ENCODE data around the gene MOV10L1.
"Not testable (repeated sequence)": the region's sequence is repeated elsewhere in the genome, so short reads cannot be mapped to it uniquely, and the experiment has no call there.

The MOV10L1 gene

DNA sequence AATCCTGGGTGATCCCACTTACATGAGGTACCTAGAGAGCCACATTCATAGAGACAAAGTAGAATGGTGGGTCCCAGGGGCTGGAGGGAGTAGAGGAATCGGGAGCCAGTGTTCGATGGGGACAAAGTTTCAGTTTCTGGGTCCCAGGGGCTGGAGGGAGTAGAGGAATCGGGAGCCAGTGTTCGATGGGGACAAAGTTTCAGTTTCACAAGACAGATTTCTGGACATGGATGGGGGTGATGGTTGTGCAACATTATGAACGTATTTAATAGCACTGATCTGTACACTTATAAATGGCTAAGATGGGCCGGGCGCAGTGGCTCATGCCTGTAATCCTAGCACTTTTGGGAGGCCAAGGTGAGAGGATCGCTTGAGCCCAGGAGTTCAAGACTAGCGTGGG, 115.2 kb downstream of the MOV10L1 start:
- DNase-seq (ENCODE audit: low spot score): not testable (repeated sequence)

DNA sequence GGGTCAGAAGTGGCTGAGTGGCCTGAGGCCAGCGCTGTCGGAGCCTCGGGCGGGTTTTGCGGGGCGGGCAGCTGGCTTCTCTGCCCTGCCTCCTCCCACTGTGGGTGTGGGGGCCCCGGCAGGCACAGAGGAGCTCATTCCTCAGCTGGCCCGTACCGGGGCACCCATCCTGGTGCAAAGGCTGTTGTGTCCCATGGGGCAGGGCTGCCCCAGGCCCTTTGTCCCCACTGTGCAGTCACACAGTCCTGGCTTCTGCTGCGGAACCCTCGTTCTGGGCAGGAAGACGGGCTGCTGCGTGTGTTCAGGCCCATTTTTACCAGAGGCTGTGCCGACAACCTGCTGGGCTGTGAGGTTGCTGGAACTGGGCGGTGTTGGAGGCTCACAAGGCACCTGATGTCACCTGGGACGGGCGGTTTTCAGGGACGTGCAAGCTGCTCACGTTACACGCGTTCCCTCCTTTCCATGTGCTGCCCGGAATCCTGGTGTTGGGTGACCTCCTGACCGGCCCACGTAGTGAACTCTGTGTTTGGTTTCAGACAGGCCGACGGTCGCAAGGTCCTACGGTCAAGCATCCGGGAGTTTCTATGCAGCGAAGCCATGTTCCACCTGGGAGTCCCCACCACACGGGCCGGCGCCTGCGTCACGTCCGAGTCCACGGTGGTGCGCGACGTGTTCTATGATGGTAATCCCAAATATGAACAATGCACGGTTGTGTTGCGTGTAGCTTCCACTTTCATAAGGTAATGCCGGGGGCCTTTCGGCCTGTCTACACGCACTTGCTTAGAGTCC, 116.2 kb downstream of the MOV10L1 start:
- DNase-seq (ENCODE audit: low spot score): no peak

DNA sequence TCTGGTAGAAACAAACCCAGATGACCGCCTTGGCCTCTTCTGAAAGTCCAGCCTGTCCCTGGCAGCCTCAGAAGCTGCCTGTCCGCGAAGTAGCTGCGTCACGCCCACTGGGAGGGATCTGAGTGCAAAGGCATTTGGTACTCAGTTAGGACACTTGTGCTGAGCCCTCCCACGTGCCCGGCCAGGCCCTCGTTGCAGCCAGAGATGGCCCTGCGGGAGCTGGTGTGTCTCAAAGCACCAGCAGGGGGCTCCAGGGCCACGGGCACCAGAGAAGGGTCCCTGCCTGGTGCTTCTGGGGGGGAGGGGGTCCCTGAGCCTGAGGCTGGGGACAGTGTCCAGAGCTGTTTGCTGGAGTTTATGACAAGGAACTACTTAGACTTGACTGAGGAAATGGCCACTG, 116.8 kb downstream of the MOV10L1 start:
- DNase-seq (ENCODE audit: low spot score): peak; percentile 70

DNA sequence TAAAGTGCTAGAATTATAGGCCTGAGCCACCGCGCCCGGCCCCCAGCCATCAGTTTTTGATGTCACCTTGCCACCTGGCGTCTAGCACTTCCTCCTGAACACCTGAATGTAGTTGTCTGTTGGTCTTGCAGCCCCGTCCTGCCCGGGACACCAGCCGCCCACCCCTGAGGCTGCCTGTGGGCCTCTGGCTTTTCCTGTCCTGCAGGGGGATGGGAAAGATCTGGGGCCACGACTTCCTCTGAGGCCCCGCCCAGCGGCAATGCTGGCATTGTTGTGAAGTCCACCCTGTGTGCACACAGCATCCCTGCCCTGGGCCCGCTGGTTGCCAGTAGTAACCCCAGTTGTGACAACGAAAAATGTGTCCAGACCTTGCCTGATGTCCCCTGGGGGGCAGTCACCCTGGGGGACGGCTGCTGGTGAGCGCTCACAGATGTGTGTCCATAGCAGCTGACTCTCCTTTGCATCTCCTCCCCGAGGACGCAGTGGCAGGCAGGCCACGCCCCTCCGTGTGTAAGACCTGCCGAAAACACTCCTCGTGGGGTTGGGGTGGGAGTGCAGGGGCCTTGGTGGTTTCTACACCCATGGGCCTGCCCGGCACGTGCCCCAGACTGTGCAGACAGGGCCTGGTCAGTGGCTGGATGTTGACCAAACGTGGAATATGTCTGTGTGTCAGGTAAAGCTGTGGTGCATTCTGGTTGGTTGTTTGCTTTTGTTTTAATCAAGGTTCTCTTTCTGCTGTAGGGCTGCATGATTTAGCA, 117.8 kb downstream of the MOV10L1 start:
- no peak for DNase-seq (ENCODE audit: low spot score)

DNA sequence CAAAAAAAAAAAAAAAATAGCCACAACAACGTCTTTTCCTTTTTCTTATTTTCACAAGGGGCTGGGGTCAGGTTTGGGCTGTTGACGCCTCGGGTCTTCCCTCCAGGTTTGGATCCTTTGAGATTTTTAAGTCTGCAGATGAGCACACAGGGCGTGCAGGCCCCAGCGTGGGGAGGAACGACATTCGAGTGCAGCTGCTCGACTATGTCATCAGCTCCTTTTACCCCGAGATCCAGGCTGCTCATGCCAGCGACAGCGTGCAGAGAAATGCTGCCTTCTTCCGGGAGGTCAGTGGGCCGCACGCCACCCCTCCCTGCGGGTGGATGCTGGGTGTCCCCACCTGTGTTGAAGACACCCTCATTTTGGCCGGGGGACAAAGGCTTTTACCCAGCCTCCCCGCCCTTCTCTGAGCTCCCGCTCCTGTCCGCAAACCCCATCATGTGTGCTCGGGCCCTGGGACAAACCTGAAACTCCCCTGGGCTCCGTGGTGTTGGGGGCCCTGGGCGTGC, 118.7 kb downstream of the MOV10L1 start:
- DNase-seq (ENCODE audit: low spot score): no peak

DNA sequence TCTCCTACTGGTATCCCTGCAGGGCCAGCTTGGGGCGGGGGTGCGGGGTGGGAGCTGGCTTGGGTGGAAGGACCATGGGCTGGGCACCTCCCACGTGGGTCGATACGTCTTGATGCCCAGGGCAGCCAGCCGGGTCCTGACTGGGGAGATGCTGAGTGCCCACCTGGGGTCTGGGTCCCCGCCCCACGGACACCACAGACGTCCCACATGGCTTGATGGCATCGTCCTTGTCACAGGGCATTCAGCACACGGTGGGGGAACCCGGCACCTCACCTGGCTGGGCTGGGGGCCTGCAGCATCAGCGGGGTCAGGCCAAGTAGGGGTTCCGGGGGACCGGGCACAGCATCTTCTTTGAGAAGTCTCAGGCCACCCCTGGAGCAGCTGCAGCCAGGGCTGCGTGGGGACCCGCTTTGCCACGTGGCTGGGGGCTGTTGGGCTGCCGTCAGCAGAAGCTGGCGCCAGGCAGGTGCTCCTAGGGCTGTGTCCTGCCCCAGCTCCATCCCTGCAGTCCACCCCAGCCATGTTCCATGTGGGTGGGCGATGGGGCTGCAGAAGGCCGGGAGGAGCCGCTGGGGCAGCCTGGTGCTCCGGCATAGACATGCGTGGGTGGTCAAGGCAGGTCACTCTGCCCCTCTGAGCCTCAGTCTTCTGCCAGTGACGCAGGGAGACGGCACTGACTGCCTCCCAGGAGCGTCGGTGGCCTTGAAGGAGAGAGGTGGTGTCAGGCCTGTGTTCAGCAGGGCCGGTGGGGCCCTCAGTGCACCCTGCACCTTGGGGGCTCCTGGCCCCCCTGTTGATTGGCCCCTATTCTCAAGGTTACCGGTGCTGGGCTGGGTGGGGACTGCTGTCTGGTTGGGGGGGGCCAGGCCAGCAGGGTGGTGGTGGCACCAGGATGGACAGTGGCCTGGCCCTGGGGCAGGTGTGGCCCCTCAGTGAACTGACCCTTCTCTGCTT, 119.4 kb downstream of the MOV10L1 start:
- DNase-seq (ENCODE audit: low spot score): no peak

DNA sequence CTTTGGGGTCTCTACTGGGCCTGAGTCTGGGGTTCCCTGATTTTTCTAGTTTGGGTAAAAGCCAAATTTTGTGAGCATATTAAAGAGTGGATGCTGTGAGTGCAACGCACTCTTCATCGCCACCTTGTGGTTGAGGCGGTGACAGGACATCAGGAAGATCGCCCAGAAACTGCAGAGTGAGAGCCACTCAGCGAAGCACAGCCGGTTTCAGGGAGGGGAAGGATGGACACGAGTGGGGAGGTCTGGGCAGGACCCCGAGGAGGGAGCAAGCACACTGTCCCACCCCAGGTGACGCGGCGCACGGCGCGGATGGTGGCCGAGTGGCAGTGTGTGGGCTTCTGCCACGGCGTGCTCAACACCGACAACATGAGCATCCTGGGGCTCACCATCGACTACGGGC, 120.1 kb downstream of the MOV10L1 start:
- peak; percentile 81 for DNase-seq (ENCODE audit: low spot score)

DNA sequence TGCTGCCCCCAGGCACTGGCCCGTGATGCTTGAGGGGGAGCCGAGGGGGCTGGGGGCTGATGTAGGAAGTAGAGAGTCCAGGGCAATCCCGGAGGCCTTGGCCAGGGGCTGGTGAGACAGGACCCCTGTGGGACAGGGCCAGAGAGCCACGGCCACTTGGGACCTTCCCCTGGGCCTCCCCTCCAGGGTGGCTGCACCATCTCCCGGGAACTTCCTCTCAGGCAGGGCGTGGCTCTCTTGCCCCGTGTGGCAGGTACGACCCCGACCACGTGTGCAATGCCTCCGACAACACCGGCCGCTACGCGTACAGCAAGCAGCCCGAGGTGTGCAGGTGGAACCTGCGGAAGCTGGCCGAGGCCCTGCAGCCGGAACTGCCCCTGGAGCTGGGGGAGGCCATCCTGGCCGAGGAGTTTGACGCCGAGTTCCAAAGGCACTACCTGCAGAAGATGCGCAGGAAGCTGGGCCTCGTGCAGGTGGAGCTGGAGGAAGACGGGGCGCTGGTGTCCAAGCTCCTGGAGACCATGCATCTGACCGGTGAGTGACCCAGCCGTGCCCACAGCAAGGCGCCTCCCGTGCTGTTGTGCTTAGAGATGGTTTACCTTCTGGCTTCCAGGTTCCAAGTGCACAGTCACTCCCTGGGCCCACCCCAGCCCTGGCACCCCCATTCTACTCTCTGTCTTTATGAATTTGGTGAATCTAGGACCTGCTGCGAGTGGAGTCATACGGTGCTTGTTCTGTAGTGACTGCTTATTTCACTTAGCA, 120.8 kb downstream of the MOV10L1 start:
- no peak for DNase-seq (ENCODE audit: low spot score)

DNA sequence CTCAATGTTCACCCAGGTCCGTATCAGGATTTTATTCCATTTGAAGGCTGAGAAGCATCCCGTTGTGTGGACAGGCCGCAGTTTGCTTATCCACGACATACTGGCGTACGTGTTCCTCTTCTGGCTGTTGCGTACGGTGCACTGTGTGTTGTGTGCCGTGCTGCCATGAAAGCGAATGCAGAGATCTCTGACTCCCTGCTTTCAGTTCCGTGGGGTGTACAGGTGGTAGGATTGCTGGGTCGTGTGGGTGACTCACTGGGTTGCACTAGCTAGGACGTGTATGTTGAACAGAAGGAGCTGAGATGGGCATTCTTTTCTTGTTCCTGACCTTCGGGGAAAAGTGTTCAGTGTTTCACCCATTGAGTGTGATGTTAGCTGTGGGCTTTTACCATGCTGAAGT, 121.3 kb downstream of the MOV10L1 start:
- no peak for DNase-seq (ENCODE audit: low spot score)

Measured in D341Med (cell line).